Peyer's patch (tissue), 4 donors: ENCODE measurements around the gene YPEL4. TPM values are rescaled to one million over a fixed set of nuclear protein-coding genes. Genes with fewer than 3 reads are reported as not detected.

Experiments used
- DNase-seq, 3 donors: peaks; one replicate each; pipeline ENCODE4 v3.0.0-alpha.2; 2017 to 2019
- H3K27ac ChIP-seq, 4 donors: fragments of 200-600 bp; sonication (generic); one replicate each; pipeline ENCODE4 v1.5.1; 2016 to 2019
- H3K27me3 ChIP-seq, 2 donors: fragments of 200-600 bp; sonication (generic); one replicate each; pipeline ENCODE4 v1.5.1; 2019
- H3K36me3 ChIP-seq, 3 donors: fragments of 200-600 bp; sonication (generic); one replicate each; pipeline ENCODE4 v1.5.1; 2016 to 2019
- H3K4me1 ChIP-seq, 4 donors: fragments of 200-600 bp; sonication (generic); one replicate each; pipeline ENCODE4 v1.5.1; 2016 to 2019
- H3K4me3 ChIP-seq, 4 donors: fragments of 200-600 bp; sonication (generic); 1 replicate in 3 of 4; 2 replicates in 1 of 4; pipeline ENCODE4 v1.5.1; 2016 to 2019; ENCODE audit warnings: mild to moderate bottlenecking in 1 of 4
- H3K9me3 ChIP-seq, 4 donors: fragments of 200-600 bp; sonication (generic); one replicate each; pipeline ENCODE4 v1.5.1; 2016 to 2019; ENCODE audit warnings: mild to moderate bottlenecking in 1 of 4
- CTCF ChIP-seq, 6 experiments: fragments of 450-650 bp in 4 of 6; fragments of 200-600 bp in 2 of 6; sonication (generic) in 1 of 6; IDR thresholded peaks; one replicate each; pipeline ENCODE4 v1.5.1; 2017 to 2019; ENCODE audit warnings: antibody characterized with exemption in 6 of 6, mild to moderate bottlenecking in 3 of 6, moderate library complexity in 1 of 6
- POLR2A ChIP-seq, 2 donors: fragments of 450-650 bp; IDR thresholded peaks; one replicate each; pipeline ENCODE4 v1.5.1; 2017; ENCODE audit warnings: antibody characterized with exemption in 2 of 2, mild to moderate bottlenecking in 2 of 2, moderate library complexity in 2 of 2
- total RNA-seq, 4 donors: library from RNA; depleted of rRNA; stranded (reverse); fragments of >200 nt; gene quantifications; one replicate each; pipeline ENCODE4 v1.1.0, GENCODE V29; 2016

Gene YPEL4
- total RNA-seq, 4 donors from 2014 or later, result 0.35 to 2.5 (median 0.71) TPM

- no peaks in the 10 kb centered on the region for H3K27me3 ChIP-seq
- H3K4me3 ChIP-seq, result no peak overlapping the region
- no peak overlapping the region for H3K27ac ChIP-seq
- H3K36me3 ChIP-seq, result no peaks in the 10 kb centered on the region
- H3K4me1 ChIP-seq, result peaks cover 0 to 9% (median 3%) of the 10 kb centered on the region in 4 donors
- no peak for DNase-seq
- H3K9me3 ChIP-seq, result no peaks in the 10 kb centered on the region
- no peak for TF ChIP-seq CTCF (IDR thresholded peaks at IDR 0.05)
- no peak for TF ChIP-seq POLR2A (IDR thresholded peaks at IDR 0.05)
Observed at GRCh38 chr11:57634311-57634710, 15.4 kb downstream of the YPEL4 start.

- Histone ChIP-seq H3K4me1 (peaks cover 0 to 7% (median 0%) of the 10 kb centered on the region in 4 donors), H3K4me3 (no peak overlapping the region), H3K36me3 (no peaks in the 10 kb centered on the region), H3K9me3 (no peaks in the 10 kb centered on the region), H3K27me3 (no peaks in the 10 kb centered on the region), H3K27ac (no peak overlapping the region)
- DNase-seq, result no peak
- TF ChIP-seq POLR2A (IDR thresholded peaks at IDR 0.05) (no peak), CTCF (IDR thresholded peaks at IDR 0.05) (no peak)
Observed at GRCh38 chr11:57633394-57634070, 16.2 kb downstream of the YPEL4 start.

- TF ChIP-seq CTCF (IDR thresholded peaks at IDR 0.05) (no peak), POLR2A (IDR thresholded peaks at IDR 0.05) (no peak)
- DNase-seq, result no peak
- H3K9me3 ChIP-seq, result no peaks in the 10 kb centered on the region
Observed at GRCh38 chr11:57632116-57632515, 17.6 kb downstream of the YPEL4 start.

GRCh38 chr11:57630171-57630570 is 19.5 kb downstream of the YPEL4 start:
- Histone ChIP-seq H3K4me1 (no peaks in the 10 kb centered on the region), H3K36me3 (no peaks in the 10 kb centered on the region), H3K27ac (no peak overlapping the region), H3K27me3 (no peaks in the 10 kb centered on the region), H3K9me3 (no peaks in the 10 kb centered on the region), H3K4me3 (no peak overlapping the region)
- TF ChIP-seq POLR2A (IDR thresholded peaks at IDR 0.05) (no peak), CTCF (IDR thresholded peaks at IDR 0.05) (no peak)
- DNase-seq, result no peak

More at GRCh38 chr11:57632116-57632515, 17.6 kb downstream of the YPEL4 start:
- H3K27ac ChIP-seq, result no peak overlapping the region
- H3K27me3 ChIP-seq, result no peaks in the 10 kb centered on the region
- no peaks in the 10 kb centered on the region for H3K4me1 ChIP-seq
- H3K36me3 ChIP-seq, result no peaks in the 10 kb centered on the region
- H3K4me3 ChIP-seq, result no peak overlapping the region

- H3K4me1 ChIP-seq, result no peaks in the 10 kb centered on the region
- TF ChIP-seq CTCF (IDR thresholded peaks at IDR 0.05) (no peak), POLR2A (IDR thresholded peaks at IDR 0.05) (no peak)
- no peak for DNase-seq
Observed at GRCh38 chr11:57626895-57627294, 22.8 kb downstream of the YPEL4 start.

More at GRCh38 chr11:57626895-57627294, 22.8 kb downstream of the YPEL4 start:
- no peak overlapping the region for H3K4me3 ChIP-seq
- H3K9me3 ChIP-seq, result no peaks in the 10 kb centered on the region
- H3K27me3 ChIP-seq, result no peaks in the 10 kb centered on the region
- no peaks in the 10 kb centered on the region for H3K36me3 ChIP-seq
- H3K27ac ChIP-seq, result no peak overlapping the region
